ENCODE measurements around the gene ARMC5.

The ARMC5 gene

GRCh38 chr16:31427441-31428278, 31.6 kb upstream of the ARMC5 start:
- no peak overlapping the region for H3K4me2 ChIP-seq (ENCODE audit: low read length)
- no peak for TF ChIP-seq EZH2phosphoT487 (IDR thresholded peaks at IDR 0.05; ENCODE audit: borderline replicate concordance, low read length)
- TF ChIP-seq, protein P1, sequence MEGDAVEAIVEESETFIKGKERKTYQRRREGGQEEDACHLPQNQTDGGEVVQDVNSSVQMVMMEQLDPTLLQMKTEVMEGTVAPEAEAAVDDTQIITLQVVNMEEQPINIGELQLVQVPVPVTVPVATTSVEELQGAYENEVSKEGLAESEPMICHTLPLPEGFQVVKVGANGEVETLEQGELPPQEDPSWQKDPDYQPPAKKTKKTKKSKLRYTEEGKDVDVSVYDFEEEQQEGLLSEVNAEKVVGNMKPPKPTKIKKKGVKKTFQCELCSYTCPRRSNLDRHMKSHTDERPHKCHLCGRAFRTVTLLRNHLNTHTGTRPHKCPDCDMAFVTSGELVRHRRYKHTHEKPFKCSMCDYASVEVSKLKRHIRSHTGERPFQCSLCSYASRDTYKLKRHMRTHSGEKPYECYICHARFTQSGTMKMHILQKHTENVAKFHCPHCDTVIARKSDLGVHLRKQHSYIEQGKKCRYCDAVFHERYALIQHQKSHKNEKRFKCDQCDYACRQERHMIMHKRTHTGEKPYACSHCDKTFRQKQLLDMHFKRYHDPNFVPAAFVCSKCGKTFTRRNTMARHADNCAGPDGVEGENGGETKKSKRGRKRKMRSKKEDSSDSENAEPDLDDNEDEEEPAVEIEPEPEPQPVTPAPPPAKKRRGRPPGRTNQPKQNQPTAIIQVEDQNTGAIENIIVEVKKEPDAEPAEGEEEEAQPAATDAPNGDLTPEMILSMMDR (IDR thresholded peaks at IDR 0.05; ENCODE audit: low read depth, low read length, poor library complexity, severe bottlenecking), result no peak
- H3K27ac ChIP-seq (ENCODE audit: low read depth, low read length), result no peak overlapping the region
- no peaks in the 10 kb centered on the region for H3K36me3 ChIP-seq (ENCODE audit: control insufficient read depth, low read length)
- H3K27me3 ChIP-seq (ENCODE audit: control insufficient read depth, low read length), result no peaks in the 10 kb centered on the region
- no peaks in the 10 kb centered on the region for H3K4me1 ChIP-seq (ENCODE audit: control insufficient read depth, low read length)
- no peaks in the 10 kb centered on the region for H4K20me1 ChIP-seq (ENCODE audit: control insufficient read depth, insufficient read depth, low read depth, low read length)
- no peaks in the 10 kb centered on the region for H3K9me3 ChIP-seq (ENCODE audit: control insufficient read depth, insufficient read depth, low read length)
- no peaks in the 10 kb centered on the region for H3K79me2 ChIP-seq (ENCODE audit: control insufficient read depth, low read length)
- no peak overlapping the region for H3K4me3 ChIP-seq (ENCODE audit: low read length)
- no peaks in the 10 kb centered on the region for H3K9me2 ChIP-seq (replicated peaks; ENCODE audit: control insufficient read depth, low read length)
- no peaks in the 10 kb centered on the region for H3F3A ChIP-seq (ENCODE audit: control insufficient read depth, insufficient read depth)

DNA sequence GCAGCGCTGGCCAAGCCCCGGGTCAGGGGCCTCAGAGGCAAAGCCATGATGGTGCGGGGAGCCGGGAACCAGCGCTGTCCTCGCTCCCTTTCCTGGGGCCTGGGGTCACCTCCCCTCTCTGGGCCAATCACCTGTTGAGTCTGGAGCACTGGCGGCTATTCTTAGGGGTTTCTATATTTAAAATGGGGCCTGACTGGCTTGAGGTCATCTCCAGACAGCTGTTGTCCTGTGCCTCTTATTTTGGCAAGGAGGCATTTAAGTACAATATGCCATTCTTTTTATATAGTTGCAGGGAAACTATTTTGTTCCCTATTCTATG, 31.1 kb upstream of the ARMC5 start, which contains the start of gene COX6A2:
Gene COX6A2, minus strand, starts transcription at position 82 of the 319 bp plus-strand sequence. Its CDS starts 35 bp downstream, at position 47.
- no peak within 1 kb of the TSS for H3K4me2 ChIP-seq (ENCODE audit: low read length)
- no peak for TF ChIP-seq EZH2phosphoT487 (IDR thresholded peaks at IDR 0.05; ENCODE audit: borderline replicate concordance, low read length)
- TF ChIP-seq, protein P1 (IDR thresholded peaks at IDR 0.05; ENCODE audit: low read depth, low read length, poor library complexity, severe bottlenecking), result no peak
- no peaks in the 10 kb centered on the region for H3K9me3 ChIP-seq (ENCODE audit: control insufficient read depth, insufficient read depth, low read length)
- H3K27me3 ChIP-seq (ENCODE audit: control insufficient read depth, low read length), result no peaks in the 10 kb centered on the region
- no peaks in the 10 kb centered on the region for H3K9me2 ChIP-seq (replicated peaks; ENCODE audit: control insufficient read depth, low read length)
- no peak within 1 kb of the TSS for H3K4me3 ChIP-seq (ENCODE audit: low read length)
- no peaks in the 10 kb centered on the region for H3K79me2 ChIP-seq (ENCODE audit: control insufficient read depth, low read length)
- H3K36me3 ChIP-seq (ENCODE audit: control insufficient read depth, low read length), result no peaks in the 10 kb centered on the region
- no peaks in the 10 kb centered on the region for H3F3A ChIP-seq (ENCODE audit: control insufficient read depth, insufficient read depth)
- no peaks in the 10 kb centered on the region for H4K20me1 ChIP-seq (ENCODE audit: control insufficient read depth, insufficient read depth, low read depth, low read length)
- no peak within 1 kb of the TSS for H3K27ac ChIP-seq (ENCODE audit: low read depth, low read length)
- H3K4me1 ChIP-seq (ENCODE audit: control insufficient read depth, low read length), result no peaks in the 10 kb centered on the region

- no peaks in the 10 kb centered on the region for H4K20me1 ChIP-seq (ENCODE audit: control insufficient read depth, insufficient read depth, low read depth, low read length)
- H3K79me2 ChIP-seq (ENCODE audit: control insufficient read depth, low read length), result no peaks in the 10 kb centered on the region
- no peak for TF ChIP-seq EZH2phosphoT487 (IDR thresholded peaks at IDR 0.05; ENCODE audit: borderline replicate concordance, low read length)
- TF ChIP-seq, protein P1 (IDR thresholded peaks at IDR 0.05; ENCODE audit: low read depth, low read length, poor library complexity, severe bottlenecking), result no peak
- no peaks in the 10 kb centered on the region for H3K9me3 ChIP-seq (ENCODE audit: control insufficient read depth, insufficient read depth, low read length)
- no peaks in the 10 kb centered on the region for H3F3A ChIP-seq (ENCODE audit: control insufficient read depth, insufficient read depth)
- no peak overlapping the region for H3K4me3 ChIP-seq (ENCODE audit: low read length)
- H3K4me1 ChIP-seq (ENCODE audit: control insufficient read depth, low read length), result no peaks in the 10 kb centered on the region
- no peaks in the 10 kb centered on the region for H3K27me3 ChIP-seq (ENCODE audit: control insufficient read depth, low read length)
- no peak overlapping the region for H3K27ac ChIP-seq (ENCODE audit: low read depth, low read length)
- H3K4me2 ChIP-seq (ENCODE audit: low read length), result no peak overlapping the region
- no peaks in the 10 kb centered on the region for H3K9me2 ChIP-seq (replicated peaks; ENCODE audit: control insufficient read depth, low read length)
- H3K36me3 ChIP-seq (ENCODE audit: control insufficient read depth, low read length), result no peaks in the 10 kb centered on the region
Observed at GRCh38 chr16:31428638-31429247, 30.6 kb upstream of the ARMC5 start.
